Urothelium cell line (cell line): ENCODE measurements around the gene AP3B1.
"Not testable (repeated sequence)": the region's sequence is repeated elsewhere in the genome, so short reads cannot be mapped to it uniquely, and the experiment has no call there.

ENCODE experiments used
- DNase-seq: peaks from one replicate; pipeline ENCODE4 v3.0.0; 2011; ENCODE audit warnings: low spot score, mixed read lengths
- FAIRE-seq: peaks from 2 replicates; lab custom pipeline; 2011; peaks lifted over from hg19 to GRCh38; lab: Jason Lieb, UNC

Gene AP3B1

GRCh38 chr5:78170335-78170734 lies 124.2 kb downstream of the AP3B1 start:
- not testable (repeated sequence) for DNase-seq, FAIRE-seq

- DNase-seq (peak; percentile 3), FAIRE-seq (no peak)
Observed at GRCh38 chr5:78162253-78162862, 132.1 kb downstream of the AP3B1 start.

GRCh38 chr5:78157001-78157400 lies 137.5 kb downstream of the AP3B1 start:
- DNase-seq (no peak), FAIRE-seq (no peak)

- peak; percentile 50 for FAIRE-seq
Observed at GRCh38 chr5:78151594-78152271, 142.8 kb downstream of the AP3B1 start.

GRCh38 chr5:78137290-78137689 lies 157.2 kb downstream of the AP3B1 start:
- FAIRE-seq, result no peak
- DNase-seq, result no peak

More at GRCh38 chr5:78151594-78152271, 142.8 kb downstream of the AP3B1 start:
- DNase-seq, result no peak

GRCh38 chr5:78133423-78133822 lies 161.1 kb downstream of the AP3B1 start:
- DNase-seq, result no peak

GRCh38 chr5:78132507-78132906 lies 162.0 kb downstream of the AP3B1 start:
- DNase-seq, result no peak
- no peak for FAIRE-seq

More at GRCh38 chr5:78133423-78133822, 161.1 kb downstream of the AP3B1 start:
- no peak for FAIRE-seq

- DNase-seq (no peak), FAIRE-seq (no peak)
Observed at GRCh38 chr5:78129597-78129996, 164.9 kb downstream of the AP3B1 start.

GRCh38 chr5:78127875-78128274 lies 166.6 kb downstream of the AP3B1 start:
- no peak for DNase-seq
- no peak for FAIRE-seq

- no peak for DNase-seq
- FAIRE-seq, result no peak
Observed at GRCh38 chr5:78126536-78126935, 168.0 kb downstream of the AP3B1 start.

- FAIRE-seq (no peak), DNase-seq (no peak)
Observed at GRCh38 chr5:78116167-78116566, 178.3 kb downstream of the AP3B1 start.

- FAIRE-seq, result no peak
- DNase-seq, result no peak
Observed at GRCh38 chr5:78113689-78114264, 180.7 kb downstream of the AP3B1 start.

- DNase-seq (no peak), FAIRE-seq (no peak)
Observed at GRCh38 chr5:78112931-78113330, 181.6 kb downstream of the AP3B1 start.

GRCh38 chr5:78109891-78110324 lies 184.6 kb downstream of the AP3B1 start:
- DNase-seq, result no peak

GRCh38 chr5:78108564-78108963 lies 185.9 kb downstream of the AP3B1 start:
- DNase-seq (no peak), FAIRE-seq (no peak)

More at GRCh38 chr5:78109891-78110324, 184.6 kb downstream of the AP3B1 start:
- no peak for FAIRE-seq

- FAIRE-seq (no peak), DNase-seq (no peak)
Observed at GRCh38 chr5:78103232-78103918, 191.1 kb downstream of the AP3B1 start.

- DNase-seq, result no peak
- FAIRE-seq, result no peak
Observed at GRCh38 chr5:78102500-78102899, 192.0 kb downstream of the AP3B1 start.

GRCh38 chr5:78095125-78095524 lies 199.4 kb downstream of the AP3B1 start:
- no peak for FAIRE-seq

GRCh38 chr5:78090002-78090401 lies 204.5 kb downstream of the AP3B1 start:
- no peak for DNase-seq
- FAIRE-seq, result no peak

More at GRCh38 chr5:78095125-78095524, 199.4 kb downstream of the AP3B1 start:
- no peak for DNase-seq

- no peak for FAIRE-seq
- no peak for DNase-seq
Observed at GRCh38 chr5:78078858-78079257, 215.6 kb downstream of the AP3B1 start.

GRCh38 chr5:78077369-78078068 lies 217.0 kb downstream of the AP3B1 start:
- FAIRE-seq, result no peak
- DNase-seq, result no peak
